HG02981 (cell line): ENCODE measurements around the gene CTCFL.
"Not testable (repeated sequence)": the region's sequence is repeated elsewhere in the genome, so short reads cannot be mapped to it uniquely, and the experiment has no call there.

Source experiments
- ATAC-seq: cut with Tn5 transposase; IDR thresholded peaks from one replicate; pipeline ENCODE4 v1.9.1; 2021; ENCODE audit warnings: mild to moderate bottlenecking, moderate library complexity; ENCODE audit not compliant: unreplicated experiment

The CTCFL gene

GRCh38 chr20:57511709-57512108, 13.2 kb downstream of the CTCFL start:
- ATAC-seq = not testable (repeated sequence)

- no peak for ATAC-seq
Observed at GRCh38 chr20:57509665-57510237, 15.2 kb downstream of the CTCFL start.

- no peak for ATAC-seq
Observed at GRCh38 chr20:57508831-57509230, 16.1 kb downstream of the CTCFL start.

- no peak for ATAC-seq
Observed at GRCh38 chr20:57508381-57508780, 16.6 kb downstream of the CTCFL start.

DNA sequence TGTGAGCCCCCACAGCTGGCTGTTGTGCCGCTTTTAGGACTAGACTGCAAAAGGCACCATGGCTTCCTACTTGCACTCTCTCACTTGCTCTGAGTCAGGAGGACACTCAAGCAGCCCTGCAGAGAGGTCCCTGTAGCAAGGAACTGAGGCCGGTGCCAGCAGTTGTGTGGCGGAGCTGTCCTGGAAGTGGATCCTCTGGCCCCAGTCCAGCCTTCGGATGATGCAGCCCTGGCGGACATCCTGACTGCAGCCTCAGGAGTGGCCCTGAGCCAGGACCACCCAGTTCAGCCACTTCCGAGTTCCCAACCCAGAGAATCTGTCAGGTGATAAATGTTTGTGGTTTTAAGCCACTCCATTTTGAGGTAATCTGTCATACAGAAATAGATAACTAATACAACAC, 17.5 kb downstream of the CTCFL start:
- ATAC-seq = no peak

- no peak for ATAC-seq
Observed at GRCh38 chr20:57505979-57506378, 19.0 kb downstream of the CTCFL start.

DNA sequence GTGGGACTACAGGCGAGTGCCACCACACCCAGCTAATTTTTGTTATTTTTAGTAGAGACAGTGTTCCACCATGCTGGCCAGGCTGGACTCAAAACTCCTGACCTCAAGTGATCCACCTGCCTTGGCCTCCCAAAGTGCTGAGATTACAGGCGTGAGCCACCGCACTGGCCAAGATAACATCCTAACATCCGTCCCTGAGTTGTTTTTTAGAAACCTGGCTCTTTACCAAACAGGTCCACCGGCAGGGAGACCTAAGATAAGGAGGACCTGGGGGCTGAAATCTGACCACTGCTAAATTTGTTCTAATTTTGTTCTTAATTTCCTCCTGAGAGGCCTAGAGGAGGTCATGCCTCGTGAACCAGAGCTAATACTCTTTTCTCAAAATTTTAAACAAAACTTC, 20.5 kb downstream of the CTCFL start:
- ATAC-seq = no peak

DNA sequence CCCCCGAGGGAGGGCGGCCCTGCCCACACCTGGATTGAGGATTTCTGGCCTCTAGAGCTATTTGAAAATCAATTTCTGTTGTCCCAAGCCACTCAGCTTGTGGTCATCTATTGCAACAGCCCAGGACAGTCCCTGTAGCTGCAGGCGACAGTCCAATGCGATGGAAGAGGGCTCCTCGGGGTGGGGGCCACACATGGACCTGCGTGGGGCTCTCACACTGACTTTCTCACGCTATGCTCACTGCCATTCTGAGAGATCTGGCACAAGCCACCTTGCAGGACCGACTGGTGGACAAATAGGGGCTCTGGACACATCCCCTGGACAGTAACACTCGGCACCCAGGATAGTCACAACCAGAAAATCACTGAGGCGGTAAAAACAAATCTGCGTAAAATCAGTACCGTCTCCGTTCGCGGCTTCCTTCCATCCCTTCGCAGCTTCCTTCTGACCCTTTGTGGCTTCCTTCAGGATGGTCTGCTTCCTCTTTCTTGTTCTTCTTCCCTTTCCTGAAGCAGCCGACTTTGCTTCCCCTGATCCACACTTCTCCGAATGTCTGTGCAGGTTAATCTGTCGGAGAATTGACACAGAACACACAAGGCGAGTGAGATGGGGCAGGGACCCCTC, 21.8 kb downstream of the CTCFL start:
- no peak for ATAC-seq

GRCh38 chr20:57502336-57502700, 22.6 kb downstream of the CTCFL start:
- no peak for ATAC-seq

- ATAC-seq = no peak
Observed at GRCh38 chr20:57501461-57502335, 23.2 kb downstream of the CTCFL start.

GRCh38 chr20:57500962-57501361, 24.0 kb downstream of the CTCFL start:
- no peak for ATAC-seq

GRCh38 chr20:57500235-57500634, 24.7 kb downstream of the CTCFL start:
- no peak for ATAC-seq

GRCh38 chr20:57499676-57500075, 25.3 kb downstream of the CTCFL start:
- no peak for ATAC-seq

DNA sequence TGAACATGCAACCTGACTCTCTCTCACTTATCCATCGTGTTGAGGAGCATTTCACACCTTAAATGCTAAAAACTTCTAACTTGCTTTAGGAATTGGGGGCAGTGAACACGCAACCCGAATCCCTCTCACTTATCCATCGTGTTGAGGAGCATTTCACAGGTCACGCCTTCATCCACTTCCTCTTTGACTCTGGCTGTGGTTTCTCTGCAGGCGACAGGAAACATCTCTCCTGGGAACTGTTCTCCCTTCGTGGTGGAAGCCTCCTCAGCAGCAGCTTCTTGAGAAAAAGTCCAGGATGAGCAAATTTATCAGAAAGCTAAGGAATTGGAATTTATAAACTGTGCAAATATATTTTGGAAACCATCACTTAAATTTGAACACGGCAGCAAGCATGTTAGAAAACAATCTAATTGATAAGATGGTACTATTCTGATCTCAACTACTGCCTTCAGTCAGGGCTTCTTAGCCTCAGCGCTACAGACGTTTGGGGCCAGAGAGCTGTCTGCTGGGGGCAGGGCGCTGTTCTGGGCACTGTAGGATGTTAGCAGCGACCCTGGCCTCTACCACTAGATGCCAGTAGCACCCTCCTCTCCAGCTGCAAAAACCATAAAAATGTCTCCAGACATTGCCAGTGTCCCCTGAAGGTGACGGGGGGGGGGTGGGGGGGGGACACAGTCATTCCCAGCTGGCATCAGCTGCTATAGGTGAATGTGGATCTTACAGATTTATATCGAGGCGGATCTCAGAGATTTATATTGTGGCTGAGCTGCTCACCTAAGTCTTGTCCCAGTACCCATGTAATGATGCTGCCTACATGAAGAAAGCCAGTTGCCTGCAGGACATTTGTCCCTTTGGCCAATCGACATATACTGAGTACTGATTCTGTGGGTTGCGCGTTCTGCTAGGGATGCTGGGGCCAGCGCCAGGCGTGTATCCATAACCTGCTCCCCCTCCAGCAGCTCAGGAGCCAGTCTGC, 26.2 kb downstream of the CTCFL start:
- ATAC-seq = peak; percentile 60

GRCh38 chr20:57496592-57496991, 28.3 kb downstream of the CTCFL start:
- ATAC-seq = no peak

DNA sequence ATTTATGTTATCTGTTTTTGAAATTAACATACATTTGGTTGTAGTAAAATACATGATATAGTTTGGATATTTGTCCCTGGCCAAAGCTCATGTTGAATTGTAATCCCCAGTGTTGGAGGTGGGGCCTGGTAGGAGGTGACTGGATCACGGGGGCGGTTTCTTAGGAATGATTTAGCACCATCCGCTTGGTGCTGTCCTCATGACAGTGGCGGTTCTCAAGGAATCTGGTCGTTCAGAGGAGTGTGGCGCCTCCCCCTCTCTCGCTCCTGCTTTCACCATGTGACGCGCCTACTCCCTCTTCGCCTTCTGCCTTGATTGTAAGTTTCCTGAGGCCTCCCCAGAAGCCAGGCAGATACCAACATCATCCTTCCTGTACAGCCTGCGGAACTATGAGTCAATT, 29.0 kb downstream of the CTCFL start:
- ATAC-seq = no peak

DNA sequence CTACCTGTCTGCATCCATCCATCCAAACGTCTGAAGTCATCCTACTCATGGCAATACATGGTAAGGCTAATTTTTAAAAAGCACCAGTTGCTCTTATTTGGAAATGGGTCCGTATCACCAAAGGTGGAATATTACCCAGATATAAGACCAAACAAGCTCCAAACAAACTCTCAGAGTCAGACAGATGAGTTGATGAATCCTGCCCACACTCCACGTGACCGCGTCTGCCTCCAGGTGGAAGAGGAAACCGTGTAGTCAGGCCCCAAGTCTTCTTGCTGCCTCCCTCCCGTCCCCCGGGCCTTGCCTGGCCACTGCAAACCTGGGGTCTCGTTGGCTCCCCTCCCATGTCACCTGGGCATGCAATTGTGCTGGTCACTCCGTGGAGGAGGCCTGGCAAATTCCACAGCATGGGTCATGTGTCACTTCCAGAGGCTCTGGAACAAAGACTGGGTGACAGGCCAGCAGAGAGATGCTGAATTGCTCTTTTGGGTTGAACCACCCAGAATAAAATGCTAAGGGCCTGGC, 31.8 kb downstream of the CTCFL start:
- ATAC-seq = no peak

DNA sequence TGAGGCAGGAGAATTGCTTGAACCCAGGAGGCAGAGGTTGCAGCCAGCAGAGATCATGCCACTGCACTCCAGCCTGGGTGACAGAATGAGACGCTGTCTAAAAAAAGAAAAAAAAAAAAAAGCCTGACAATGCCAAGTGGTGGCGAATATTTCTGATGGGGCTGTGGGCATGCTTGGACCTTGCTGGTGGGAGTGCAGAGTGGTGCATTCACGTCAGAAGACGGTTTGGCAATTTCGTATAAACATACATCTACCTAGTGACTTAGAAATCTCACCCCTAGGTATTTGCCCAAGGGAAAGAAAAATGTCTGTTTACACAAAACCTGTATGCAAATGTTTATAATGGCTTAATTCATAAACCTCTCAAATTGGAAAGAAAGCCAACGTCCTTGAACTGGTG, 33.6 kb downstream of the CTCFL start:
- no peak for ATAC-seq

DNA sequence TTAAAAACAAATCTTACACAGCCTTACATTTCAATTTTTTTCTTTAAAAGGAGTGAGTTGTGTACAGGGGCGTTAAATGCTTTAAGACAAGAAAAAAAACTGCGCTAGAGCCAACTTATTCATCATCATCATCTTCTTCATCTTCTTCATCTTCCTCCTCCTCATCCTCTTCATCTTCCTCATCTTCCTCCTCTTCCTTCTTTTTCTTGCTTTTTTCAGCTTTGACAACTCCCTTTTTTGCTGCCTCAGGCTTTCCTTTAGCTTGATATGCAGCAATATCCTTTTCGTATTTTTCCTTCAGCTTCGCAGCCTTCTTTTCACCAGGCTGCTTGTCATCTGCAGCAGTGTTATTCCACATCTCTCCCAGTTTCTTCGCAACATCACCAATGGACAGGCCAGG, 36.7 kb downstream of the CTCFL start:
- not testable (repeated sequence) for ATAC-seq

GRCh38 chr20:57485770-57486169, 39.2 kb downstream of the CTCFL start:
- no peak for ATAC-seq

GRCh38 chr20:57484772-57485171, 40.2 kb downstream of the CTCFL start:
- no peak for ATAC-seq
